ENCODE data around the gene SLIT3.

DNA sequence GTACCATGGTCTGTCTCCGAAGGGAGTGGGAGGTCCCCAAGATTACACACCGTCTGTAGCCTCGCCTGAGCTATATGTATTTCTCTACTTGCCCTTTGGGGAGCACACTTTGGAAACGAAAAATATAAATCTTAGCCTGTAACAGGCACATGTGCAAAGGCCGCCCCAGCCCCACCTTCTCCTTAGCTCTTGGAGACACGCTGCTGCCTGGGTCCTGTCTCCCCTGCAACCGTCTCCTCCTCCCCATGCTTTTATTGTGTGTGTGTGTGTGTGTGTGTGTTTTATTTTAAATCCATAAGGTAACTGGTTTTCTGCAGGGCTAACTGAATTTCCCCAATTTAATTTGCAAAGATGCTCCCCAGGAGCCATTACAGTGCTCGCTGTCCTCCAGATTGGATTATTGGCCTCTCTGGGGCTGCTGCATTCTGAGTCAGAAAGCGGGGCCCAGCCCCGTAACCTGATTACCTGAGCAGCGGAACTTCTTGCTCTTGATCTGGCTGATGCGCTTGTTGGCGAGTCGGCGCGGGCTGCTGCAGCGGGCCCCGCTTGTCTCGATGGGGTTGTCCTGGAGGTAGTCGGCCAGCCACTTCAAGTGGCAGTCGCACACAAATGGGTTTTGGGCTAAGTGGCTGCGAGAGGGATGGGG lies 528.5 kb downstream of the SLIT3 start:
- TF ChIP-seq, protein P1, sequence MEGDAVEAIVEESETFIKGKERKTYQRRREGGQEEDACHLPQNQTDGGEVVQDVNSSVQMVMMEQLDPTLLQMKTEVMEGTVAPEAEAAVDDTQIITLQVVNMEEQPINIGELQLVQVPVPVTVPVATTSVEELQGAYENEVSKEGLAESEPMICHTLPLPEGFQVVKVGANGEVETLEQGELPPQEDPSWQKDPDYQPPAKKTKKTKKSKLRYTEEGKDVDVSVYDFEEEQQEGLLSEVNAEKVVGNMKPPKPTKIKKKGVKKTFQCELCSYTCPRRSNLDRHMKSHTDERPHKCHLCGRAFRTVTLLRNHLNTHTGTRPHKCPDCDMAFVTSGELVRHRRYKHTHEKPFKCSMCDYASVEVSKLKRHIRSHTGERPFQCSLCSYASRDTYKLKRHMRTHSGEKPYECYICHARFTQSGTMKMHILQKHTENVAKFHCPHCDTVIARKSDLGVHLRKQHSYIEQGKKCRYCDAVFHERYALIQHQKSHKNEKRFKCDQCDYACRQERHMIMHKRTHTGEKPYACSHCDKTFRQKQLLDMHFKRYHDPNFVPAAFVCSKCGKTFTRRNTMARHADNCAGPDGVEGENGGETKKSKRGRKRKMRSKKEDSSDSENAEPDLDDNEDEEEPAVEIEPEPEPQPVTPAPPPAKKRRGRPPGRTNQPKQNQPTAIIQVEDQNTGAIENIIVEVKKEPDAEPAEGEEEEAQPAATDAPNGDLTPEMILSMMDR (IDR thresholded peaks at IDR 0.05; ENCODE audit: borderline replicate concordance, extremely low read depth, low read length, poor library complexity, severe bottlenecking) = no peak
- TF ChIP-seq EZH2 (IDR thresholded peaks at IDR 0.05; ENCODE audit: borderline replicate concordance, low read depth, low read length, severe bottlenecking) = no peak

All from DND-41 (cell line).